GM21390 (cell line): Measurements from ENCODE around the gene MCRS1.

Experiments
- ATAC-seq: cut with Tn5 transposase; IDR thresholded peaks from one replicate; pipeline ENCODE4 v1.9.1; 2021; ENCODE audit not compliant: unreplicated experiment

The MCRS1 gene

GRCh38 chr12:49557187-49557916 is 10.6 kb downstream of the MCRS1 start:
- ATAC-seq: no peak

- ATAC-seq: no peak
Observed at GRCh38 chr12:49556391-49557186, 11.4 kb downstream of the MCRS1 start.

GRCh38 chr12:49555631-49556390 is 12.1 kb downstream of the MCRS1 start:
- ATAC-seq: no peak

GRCh38 chr12:49554266-49554665 is 13.7 kb downstream of the MCRS1 start:
- no peak for ATAC-seq

- no peak for ATAC-seq
Observed at GRCh38 chr12:49553512-49554088, 14.3 kb downstream of the MCRS1 start.

GRCh38 chr12:49552899-49553298 is 15.0 kb downstream of the MCRS1 start:
- ATAC-seq: no peak

- ATAC-seq: no peak
Observed at GRCh38 chr12:49552425-49552824, 15.5 kb downstream of the MCRS1 start.

GRCh38 chr12:49552014-49552413 is 15.9 kb downstream of the MCRS1 start:
- no peak for ATAC-seq

GRCh38 chr12:49550693-49551252 is 17.2 kb downstream of the MCRS1 start:
- ATAC-seq: no peak

GRCh38 chr12:49549735-49550692 is 17.9 kb downstream of the MCRS1 start:
- ATAC-seq: no peak

GRCh38 chr12:49548822-49549648 is 18.9 kb downstream of the MCRS1 start:
- ATAC-seq: no peak

- no peak for ATAC-seq
Observed at GRCh38 chr12:49548481-49548821, 19.5 kb downstream of the MCRS1 start.

GRCh38 chr12:49547090-49547690 is 20.8 kb downstream of the MCRS1 start:
- ATAC-seq: no peak

- ATAC-seq: no peak
Observed at GRCh38 chr12:49546481-49546880, 21.5 kb downstream of the MCRS1 start.

GRCh38 chr12:49545815-49546214 is 22.1 kb downstream of the MCRS1 start:
- no peak for ATAC-seq

GRCh38 chr12:49543914-49544815 is 23.8 kb downstream of the MCRS1 start:
- no peak for ATAC-seq

- no peak for ATAC-seq
Observed at GRCh38 chr12:49543221-49543913, 24.6 kb downstream of the MCRS1 start.
